ENCODE results near the gene C3orf52.

Gene C3orf52

GRCh38 chr3:112132975-112133448 lies 46.8 kb downstream of the C3orf52 start, which contains the start of gene GCSAM:
GCSAM (minus strand) TSS chr3:112133248; CDS start chr3:112133120, 128 bp downstream.
- Histone ChIP-seq H3K36me3 (replicated peaks; ENCODE audit: insufficient read depth, low read length) (no peaks in the 10 kb centered on the region), H3K9me2 (replicated peaks; ENCODE audit: insufficient read depth, low read length) (no peaks in the 10 kb centered on the region), H2AFZ (ENCODE audit: low read length) (peak within 1 kb of the TSS; percentile 2), H3K4me3 (ENCODE audit: low read length) (peak within 1 kb of the TSS; percentile 68), H3K79me2 (ENCODE audit: low read length) (peaks cover 33% of the 10 kb centered on the region), H3K27ac (ENCODE audit: low read length) (peak within 1 kb of the TSS; percentile 94), H3K9ac (ENCODE audit: low read length) (peak within 1 kb of the TSS; percentile 80), H3K27me3 (replicated peaks; ENCODE audit: insufficient read depth, low read length) (no peaks in the 10 kb centered on the region), H3K4me1 (ENCODE audit: low read length) (peaks cover 77% of the 10 kb centered on the region), H3K9me3 (replicated peaks; ENCODE audit: insufficient read depth, low read length) (no peaks in the 10 kb centered on the region), H3F3A (ENCODE audit: insufficient read depth, low read length) (peaks cover 60% of the 10 kb centered on the region), H3K4me2 (ENCODE audit: low read depth, low read length) (peak within 1 kb of the TSS; percentile 88), H4K20me1 (ENCODE audit: insufficient read depth, low read length) (no peaks in the 10 kb centered on the region)
- DNase-seq: peak; percentile 88
- no peak for TF ChIP-seq CTCF (IDR thresholded peaks at IDR 0.05; ENCODE audit: low read length)
- TF ChIP-seq EZH2phosphoT487 (IDR thresholded peaks at IDR 0.05; ENCODE audit: low read length): no peak
- TF ChIP-seq EZH2 (optimal IDR thresholded peaks at IDR 0.05; ENCODE audit: low read depth, low read length): no peak

GRCh38 chr3:112133626-112134334 lies 47.6 kb downstream of the C3orf52 start:
- no peaks in the 10 kb centered on the region for H3K9me3 ChIP-seq (replicated peaks; ENCODE audit: insufficient read depth, low read length)
- no peaks in the 10 kb centered on the region for H3K36me3 ChIP-seq (replicated peaks; ENCODE audit: insufficient read depth, low read length)
- H2AFZ ChIP-seq (ENCODE audit: low read length): 0 out of 2 replicates have a peak overlapping the region, but pooled peaks have one; percentile 2
- no peaks in the 10 kb centered on the region for H4K20me1 ChIP-seq (ENCODE audit: insufficient read depth, low read length)
- H3F3A ChIP-seq (ENCODE audit: insufficient read depth, low read length): peaks cover 53% of the 10 kb centered on the region
- peak overlapping the region; percentile 88 for H3K4me2 ChIP-seq (ENCODE audit: low read depth, low read length)
- no peaks in the 10 kb centered on the region for H3K9me2 ChIP-seq (replicated peaks; ENCODE audit: insufficient read depth, low read length)
- H3K4me1 ChIP-seq (ENCODE audit: low read length): peaks cover 70% of the 10 kb centered on the region
- H3K9ac ChIP-seq (ENCODE audit: low read length): peak overlapping the region; percentile 80; the same call in 1 of the 2 replicates
- no peak for TF ChIP-seq CTCF (IDR thresholded peaks at IDR 0.05; ENCODE audit: low read length)
- TF ChIP-seq EZH2phosphoT487 (IDR thresholded peaks at IDR 0.05; ENCODE audit: low read length): no peak
- no peak for TF ChIP-seq EZH2 (optimal IDR thresholded peaks at IDR 0.05; ENCODE audit: low read depth, low read length)
- no peak for DNase-seq
- peak overlapping the region; percentile 68 for H3K4me3 ChIP-seq (ENCODE audit: low read length)
- peaks cover 27% of the 10 kb centered on the region for H3K79me2 ChIP-seq (ENCODE audit: low read length)
- peak overlapping the region; percentile 94 for H3K27ac ChIP-seq (ENCODE audit: low read length)
- H3K27me3 ChIP-seq (replicated peaks; ENCODE audit: insufficient read depth, low read length): no peaks in the 10 kb centered on the region

GRCh38 chr3:112134335-112135124 lies 48.3 kb downstream of the C3orf52 start:
- peak overlapping the region; percentile 26 for H3K9ac ChIP-seq (ENCODE audit: low read length)
- H3K9me2 ChIP-seq (replicated peaks; ENCODE audit: insufficient read depth, low read length): no peaks in the 10 kb centered on the region
- peak overlapping the region; percentile 94 for H3K27ac ChIP-seq (ENCODE audit: low read length)
- H3K79me2 ChIP-seq (ENCODE audit: low read length): peaks cover 27% of the 10 kb centered on the region
- H3K9me3 ChIP-seq (replicated peaks; ENCODE audit: insufficient read depth, low read length): no peaks in the 10 kb centered on the region
- no peak for TF ChIP-seq EZH2 (optimal IDR thresholded peaks at IDR 0.05; ENCODE audit: low read depth, low read length)
- peaks cover 62% of the 10 kb centered on the region for H3K4me1 ChIP-seq (ENCODE audit: low read length)
- peaks cover 45% of the 10 kb centered on the region for H3F3A ChIP-seq (ENCODE audit: insufficient read depth, low read length)
- no peaks in the 10 kb centered on the region for H3K36me3 ChIP-seq (replicated peaks; ENCODE audit: insufficient read depth, low read length)
- no peaks in the 10 kb centered on the region for H3K27me3 ChIP-seq (replicated peaks; ENCODE audit: insufficient read depth, low read length)
- H3K4me2 ChIP-seq (ENCODE audit: low read depth, low read length): peak overlapping the region; percentile 60
- no peak overlapping the region for H2AFZ ChIP-seq (ENCODE audit: low read length)
- DNase-seq: peak; percentile 63
- no peaks in the 10 kb centered on the region for H4K20me1 ChIP-seq (ENCODE audit: insufficient read depth, low read length)
- H3K4me3 ChIP-seq (ENCODE audit: low read length): no peak overlapping the region

All from MM.1S (cell line).